T-helper 1 cell treated with Interleukin-12 subunit alpha and Interleukin-12 subunit beta and Interleukin-4 antibody, amounts not matched to agents 30 ng/mL and 1 ng/mL, for 36 hours (primary cell): ENCODE results near the gene KANSL1L. TPM values are rescaled to one million over a fixed set of nuclear protein-coding genes. Genes with fewer than 3 reads are reported as not detected.

Experiments used
- intact Hi-C: fragments of 100-400 bp; cut with micrococcal nuclease; formaldehyde crosslinking; loops from one replicate; pipeline ENCODE4 v1.15.1; 2024
- total RNA-seq: library from RNA; stranded (reverse); gene quantifications from 2 replicates; pipeline ENCODE4 v1.2.3, GENCODE V29; 2022

KANSL1L gene
- total RNA-seq, 1 donor from 2014 or later = 6.1 TPM

DNA sequence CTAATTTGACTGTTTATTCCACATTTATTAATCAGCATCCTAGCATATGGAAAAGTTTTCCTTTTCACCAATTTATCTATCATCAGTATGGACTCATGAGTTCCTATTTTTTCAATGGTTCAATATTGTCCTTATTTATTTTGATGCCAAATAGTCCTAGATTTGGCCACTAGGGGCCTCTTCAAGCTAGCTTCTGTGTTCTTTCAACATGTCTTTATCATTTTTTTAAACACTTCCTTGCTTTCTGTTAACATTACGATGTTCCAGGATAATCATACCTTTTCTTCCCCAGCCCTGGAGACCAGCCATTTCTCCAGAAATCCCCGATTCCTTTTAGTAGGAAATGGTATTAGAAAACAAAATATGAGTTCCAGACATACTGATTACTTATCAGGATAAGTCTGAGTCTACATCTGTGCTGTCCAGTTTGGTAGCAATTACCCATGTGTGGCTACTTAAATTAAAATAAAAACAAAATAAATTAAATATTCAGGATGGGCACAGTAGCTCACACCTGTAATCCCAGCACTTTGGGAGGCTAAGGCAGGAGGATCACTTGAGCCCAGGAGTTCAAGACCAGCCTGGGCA, 98.2 kb downstream of the KANSL1L start:
- intact Hi-C loops = loop anchor here (1.0 to 10.0 kb wide), 4 partner anchors 95 to 1678 kb away; no protein-coding TSS in a partner anchor

DNA sequence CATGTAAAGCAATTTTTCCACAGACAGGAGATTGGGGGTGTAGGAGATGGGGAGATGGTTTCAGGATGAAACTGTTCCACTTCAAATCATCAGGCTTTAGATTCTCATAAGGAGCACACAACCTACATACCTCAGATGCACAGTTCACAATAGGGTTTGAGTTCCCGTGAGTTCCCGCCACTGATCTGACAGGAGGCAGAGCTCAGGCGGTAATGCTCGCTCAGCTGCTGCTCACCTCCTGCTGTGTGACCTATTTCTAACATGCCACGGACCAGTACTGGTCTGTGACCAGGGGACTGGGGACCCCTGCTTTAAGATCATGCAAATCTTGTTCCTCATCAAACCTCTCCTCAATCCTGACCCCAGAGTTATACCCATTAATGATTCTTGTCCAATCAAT, 98.7 kb downstream of the KANSL1L start:
- intact Hi-C loops = loop anchor here (10.0 kb wide), 1 partner anchor 1678 kb away; no protein-coding TSS in a partner anchor

DNA sequence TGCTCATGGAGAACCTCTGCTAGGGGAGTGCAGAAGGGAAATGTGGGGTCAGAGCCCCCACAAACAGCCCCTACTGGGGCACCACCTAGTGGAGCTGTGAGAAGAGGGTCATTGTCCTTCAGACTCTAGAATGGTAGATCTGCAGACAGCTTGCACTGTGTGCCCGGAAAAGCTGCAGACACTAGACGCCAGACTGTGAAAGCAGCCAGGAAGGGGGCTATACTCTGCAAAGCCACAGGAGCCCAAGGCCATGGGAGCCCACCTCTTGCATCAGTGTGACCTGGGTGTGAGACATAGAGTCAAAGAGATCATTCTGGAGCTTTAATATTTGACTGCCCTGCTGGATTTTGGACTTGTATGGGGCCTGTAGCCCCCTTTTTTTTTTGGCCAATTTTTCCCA, 107.9 kb downstream of the KANSL1L start:
- intact Hi-C loops = no loop called here

DNA sequence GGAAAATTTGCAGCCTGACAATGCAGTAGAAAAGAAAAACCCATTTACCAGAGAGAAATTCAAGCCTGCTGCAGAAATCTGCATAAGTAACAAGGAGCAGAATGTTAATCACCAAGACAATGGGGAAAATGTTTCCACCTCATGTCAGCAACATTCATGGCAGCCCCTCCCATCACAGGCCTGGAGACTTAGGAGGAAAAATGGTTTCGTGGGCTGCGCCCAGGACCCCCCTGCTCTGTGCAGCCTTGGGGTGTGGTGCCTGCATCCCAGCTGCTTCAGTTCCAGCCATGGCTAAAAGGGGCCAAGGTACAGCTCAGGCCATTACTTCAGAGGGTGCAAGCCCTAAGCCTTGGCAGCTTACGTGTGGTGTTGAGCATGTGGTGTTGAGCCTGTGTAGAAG, 115.4 kb downstream of the KANSL1L start:
- intact Hi-C loops = no loop called here

DNA sequence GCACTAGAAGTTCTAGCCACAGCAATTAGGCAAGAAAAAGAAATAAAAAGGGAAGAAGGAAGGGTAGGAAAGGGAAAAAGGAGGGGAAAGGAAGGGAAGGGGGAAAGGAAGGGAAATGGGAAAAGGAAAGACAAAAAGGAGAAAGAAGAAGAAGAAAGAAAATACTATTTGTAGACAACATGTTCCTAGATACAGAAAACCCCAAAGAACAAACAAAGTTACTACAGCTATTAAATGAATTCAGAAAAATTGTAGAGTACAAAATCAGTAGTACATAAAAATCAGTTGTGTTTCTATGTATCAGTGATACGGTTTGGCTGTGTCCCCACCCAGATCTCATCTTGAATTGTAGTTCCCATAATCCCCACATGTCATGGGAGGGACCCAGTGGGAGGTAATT, 116.5 kb downstream of the KANSL1L start:
- intact Hi-C loops = no loop called here

DNA sequence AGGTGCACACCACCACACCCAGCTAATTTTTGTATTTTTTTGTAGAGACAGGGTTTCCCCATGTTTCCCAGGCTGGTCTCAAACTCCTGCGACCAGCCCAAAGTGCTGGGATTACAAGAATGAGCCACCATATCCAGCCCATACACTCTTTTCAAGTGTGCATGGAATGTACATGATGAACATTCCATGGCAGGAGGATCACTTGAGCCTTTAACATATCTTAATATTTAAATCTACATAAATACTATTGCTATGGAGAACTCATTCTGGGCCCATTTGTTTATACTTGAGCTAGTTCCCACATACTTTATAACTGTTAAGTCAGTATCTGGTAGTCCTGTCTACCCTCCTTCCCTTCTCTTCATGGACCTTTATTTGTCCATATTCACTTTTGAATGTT, 120.3 kb downstream of the KANSL1L start:
- intact Hi-C loops = no loop called here

DNA sequence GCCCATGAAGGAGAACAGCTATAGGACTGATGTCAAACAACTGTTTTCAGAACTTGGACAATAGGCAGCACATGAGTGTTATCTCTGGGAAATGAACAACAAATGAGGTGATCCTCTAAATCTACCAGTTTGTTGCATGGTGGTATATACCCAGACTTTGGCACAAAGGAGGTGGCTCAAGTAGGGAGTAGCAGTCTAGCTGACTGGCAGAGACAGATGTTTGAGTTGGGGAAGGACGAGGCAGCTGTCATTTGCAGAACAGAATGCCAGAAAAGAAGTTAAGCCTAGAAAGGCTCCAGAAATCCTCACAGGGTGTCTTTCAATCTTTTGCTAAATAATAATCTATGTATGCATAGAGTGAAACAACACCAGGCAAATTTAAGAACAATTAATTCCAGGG, 121.4 kb downstream of the KANSL1L start:
- intact Hi-C loops = no loop called here

DNA sequence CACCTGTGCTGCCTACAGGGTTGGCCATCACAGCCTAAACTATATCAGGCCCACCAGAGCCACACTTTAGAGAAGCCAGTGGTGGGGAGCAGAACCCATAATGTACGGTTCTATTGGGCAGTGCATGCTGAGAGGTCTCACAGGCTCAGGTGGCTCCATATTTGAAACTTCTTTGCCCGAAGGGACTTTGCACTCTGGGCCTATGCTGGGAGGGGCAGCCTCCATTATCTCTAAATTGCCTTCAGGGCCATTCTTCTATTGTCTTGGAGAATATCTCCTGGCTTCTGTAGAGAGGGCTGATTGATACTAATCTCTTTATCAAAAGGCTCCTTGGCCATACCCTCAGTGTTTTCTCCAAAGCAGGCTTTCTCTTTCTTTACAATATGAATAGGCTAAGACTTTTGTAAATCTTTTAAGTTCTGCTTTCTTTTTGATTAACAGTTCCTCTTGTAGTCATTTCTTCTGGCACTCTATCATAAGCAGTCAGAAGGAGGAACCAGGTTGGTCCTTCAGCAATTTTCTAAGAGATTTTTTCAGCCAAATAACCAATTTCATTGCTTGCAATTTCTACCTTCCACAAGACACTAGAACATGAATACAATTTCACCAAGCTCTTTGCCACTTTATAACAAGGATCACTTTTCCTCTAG, 124.2 kb downstream of the KANSL1L start:
- intact Hi-C loops = no loop called here

DNA sequence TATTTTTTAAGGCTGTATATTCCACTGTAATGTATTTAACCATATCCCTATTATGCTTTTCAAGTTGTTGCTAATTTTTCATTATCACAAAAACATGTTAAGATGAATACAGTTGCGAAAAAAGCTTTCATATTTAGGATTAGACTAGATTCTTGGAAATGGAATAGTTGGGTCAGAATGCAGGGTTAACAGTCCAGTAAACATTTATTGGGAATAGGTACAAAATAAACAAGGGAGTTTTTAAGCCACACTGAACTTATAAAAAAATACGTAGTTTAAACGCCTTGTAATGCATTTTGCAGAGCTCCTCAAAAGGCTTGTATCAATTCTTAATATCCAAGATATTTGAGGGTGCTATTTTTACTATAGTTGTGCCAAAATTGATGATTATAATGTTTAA, 133.1 kb downstream of the KANSL1L start:
- intact Hi-C loops = no loop called here

DNA sequence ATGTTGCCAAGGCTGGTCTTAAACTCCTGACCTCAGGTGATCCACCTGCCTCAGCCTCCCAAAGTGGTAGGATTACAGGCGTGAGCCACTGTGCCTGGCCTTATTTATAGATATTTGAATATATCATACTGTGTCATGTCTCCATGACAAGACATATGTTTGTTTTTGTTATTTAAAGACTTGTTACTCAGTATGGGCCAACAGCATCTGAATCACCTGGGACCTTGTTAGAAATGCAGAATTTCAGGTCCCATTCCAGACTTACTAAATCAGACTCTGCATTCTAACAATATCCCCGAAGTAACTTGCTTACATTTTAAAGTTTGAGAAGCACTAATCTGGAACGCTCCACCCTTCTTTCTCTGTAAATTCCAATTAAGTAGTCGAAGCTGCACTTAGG, 135.5 kb downstream of the KANSL1L start:
- intact Hi-C loops = no loop called here

DNA sequence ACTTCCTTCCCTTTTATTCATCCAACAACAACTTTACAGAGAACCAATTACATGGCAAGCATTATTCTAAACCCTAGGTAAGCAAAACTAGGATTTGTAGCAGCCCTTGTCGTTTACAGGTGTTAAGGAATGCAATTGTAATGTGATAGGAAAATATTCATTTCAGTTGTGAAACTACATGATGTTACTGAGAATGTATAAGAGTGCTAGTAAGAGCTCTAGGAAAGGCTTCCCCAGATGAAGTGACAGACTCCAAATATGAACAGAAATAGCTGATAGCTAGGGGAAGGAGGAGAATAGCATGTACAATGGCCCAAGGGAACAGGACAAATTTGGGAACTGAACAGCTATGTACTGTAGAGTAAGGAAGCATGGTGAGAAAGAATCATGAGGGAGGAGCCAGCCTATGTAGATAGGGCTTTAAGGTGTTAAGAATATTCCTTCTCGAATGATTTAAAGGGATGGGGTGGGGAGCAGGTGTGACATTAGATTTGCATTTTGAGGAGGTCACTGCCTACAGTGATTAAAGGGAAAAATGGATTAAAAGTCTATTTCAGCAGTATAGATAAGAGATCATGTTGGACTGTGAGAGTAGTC, 137.0 kb downstream of the KANSL1L start:
- intact Hi-C loops = no loop called here

DNA sequence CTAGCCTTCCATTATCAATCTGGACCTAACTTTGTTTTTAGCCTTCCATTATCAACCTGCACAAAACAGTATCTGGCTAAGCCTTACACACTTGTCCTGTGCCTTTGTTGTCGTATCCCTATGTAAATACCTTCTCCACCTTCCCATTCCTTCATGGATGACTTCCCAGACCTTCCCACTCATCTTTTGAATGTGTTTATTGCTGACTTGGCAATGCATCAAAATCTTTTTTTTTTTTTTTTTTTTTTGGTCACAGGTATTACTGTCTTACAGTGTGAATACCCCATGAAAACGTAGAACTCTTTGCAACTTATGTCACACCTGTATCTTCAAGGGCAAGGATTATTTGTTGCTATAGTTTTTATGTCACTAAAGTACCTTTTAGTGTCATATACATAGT, 143.0 kb downstream of the KANSL1L start:
- intact Hi-C loops = no loop called here

DNA sequence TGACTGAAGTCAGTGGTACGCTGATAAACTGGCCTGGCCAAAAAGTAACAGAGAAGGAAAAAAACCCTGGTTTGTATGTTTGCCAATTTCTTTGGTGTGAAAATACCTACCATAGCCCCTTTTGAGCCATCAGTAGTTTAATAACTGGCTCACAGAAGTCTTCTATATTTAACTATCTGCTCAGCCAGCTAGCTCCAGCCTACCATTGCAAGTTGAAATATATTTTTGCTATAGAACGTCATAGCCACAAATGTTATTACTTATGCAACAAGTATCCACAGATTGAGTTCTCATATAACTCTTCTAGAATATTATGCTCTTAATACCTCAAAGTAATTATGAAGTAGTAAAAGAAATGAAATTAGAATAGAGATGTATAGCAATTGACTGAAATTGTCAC, 143.6 kb downstream of the KANSL1L start:
- intact Hi-C loops = no loop called here

DNA sequence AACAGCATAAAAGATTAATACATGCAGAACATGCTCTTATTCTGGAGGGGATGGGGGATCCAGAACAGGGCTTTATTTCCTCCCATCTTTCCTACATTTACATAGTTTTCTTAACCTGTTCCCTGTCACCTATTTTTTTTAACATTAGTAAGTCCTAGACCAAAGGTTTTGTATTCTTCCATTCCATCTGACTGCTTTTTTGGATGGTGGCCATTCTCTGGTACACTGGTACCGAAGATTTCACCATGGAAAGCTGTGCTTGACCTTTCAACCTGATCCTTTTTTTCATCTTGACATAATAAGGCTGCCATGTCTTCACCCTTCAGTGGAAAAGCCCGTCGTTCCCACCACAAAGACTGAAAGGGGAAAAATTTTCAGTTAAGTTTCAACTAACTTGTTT, 148.4 kb downstream of the KANSL1L start:
- intact Hi-C loops = no loop called here

DNA sequence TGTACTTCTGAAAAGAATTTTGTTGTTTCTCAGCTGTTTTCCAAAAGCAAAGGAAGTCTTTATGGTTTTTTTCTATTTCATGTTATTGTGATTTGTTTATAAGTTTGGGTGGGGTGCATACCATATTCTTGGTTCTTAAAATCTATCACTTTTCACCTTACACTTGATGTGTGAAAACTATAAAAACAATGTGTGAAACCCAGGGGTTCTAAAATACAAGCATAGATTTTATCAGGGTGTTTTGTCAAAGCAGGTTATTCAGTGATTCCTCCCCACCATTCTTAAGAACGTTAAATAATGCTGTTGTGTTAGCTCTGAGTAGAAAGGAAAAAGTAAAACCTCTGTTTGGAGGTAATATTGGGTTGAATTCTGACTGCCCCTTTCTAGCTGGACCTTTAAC, 151.1 kb downstream of the KANSL1L start:
- intact Hi-C loops = no loop called here

DNA sequence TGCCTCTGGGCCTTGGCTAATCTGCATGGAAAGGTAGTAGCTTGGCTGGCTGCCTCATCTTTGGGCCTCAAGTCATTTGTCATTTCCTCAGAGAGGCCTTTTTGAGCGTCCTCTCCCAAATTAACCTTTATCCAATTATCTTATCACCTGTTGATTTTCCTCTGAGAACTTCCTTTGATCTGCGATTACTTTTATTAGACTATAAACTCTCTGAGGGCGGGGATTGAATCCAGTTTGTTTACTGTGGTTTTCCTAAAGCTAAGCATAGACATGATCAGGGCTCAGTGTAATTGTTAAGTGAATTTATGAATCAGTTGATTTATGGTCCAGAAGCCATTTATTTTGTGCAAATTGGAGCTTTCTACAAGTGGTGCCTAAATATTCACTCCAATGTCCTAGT, 161.3 kb downstream of the KANSL1L start:
- intact Hi-C loops = loop anchor here (10.0 kb wide), 1 partner anchor 1985 kb away; the partner anchor contains the start of gene PLEKHM3

DNA sequence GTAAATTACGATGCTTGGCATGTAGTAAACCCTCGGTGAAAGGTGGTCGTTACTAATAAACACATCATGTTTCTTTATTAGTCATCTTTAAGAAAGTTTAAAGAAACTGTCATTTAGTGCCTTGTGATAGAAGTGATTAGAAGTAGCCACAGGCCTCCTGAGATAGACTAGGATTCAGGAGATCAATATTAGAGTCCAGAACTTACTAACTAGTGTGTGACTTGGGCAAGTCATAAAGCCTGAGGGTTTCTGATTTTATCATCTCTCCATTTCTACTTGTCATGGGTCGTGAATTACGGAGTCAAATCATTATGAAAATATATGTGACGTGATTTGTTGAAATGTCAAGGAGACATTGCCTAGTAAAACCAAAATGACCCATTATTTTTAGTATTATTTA, 162.1 kb downstream of the KANSL1L start:
- intact Hi-C loops = loop anchor here (10.0 kb wide), 1 partner anchor 1984 kb away; the partner anchor contains the start of gene PLEKHM3

DNA sequence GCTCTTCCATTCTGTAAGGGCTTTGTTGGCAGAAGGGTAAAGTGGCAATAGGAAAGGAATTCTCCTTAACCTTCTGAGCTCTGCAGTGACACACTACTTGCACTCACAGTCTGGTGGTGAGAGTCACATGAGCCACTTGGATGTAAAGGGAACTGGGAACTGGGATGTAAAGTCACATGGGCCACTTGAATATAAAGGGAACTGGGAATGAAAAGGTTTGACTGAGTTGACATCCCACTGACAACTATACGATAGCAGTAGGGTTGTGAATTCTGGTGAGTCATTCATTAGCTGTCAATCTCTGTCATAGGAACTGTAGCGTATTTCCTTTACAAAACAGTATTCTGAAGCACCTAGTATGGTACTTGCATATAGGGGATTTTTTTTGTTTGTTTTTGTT, 163.3 kb downstream of the KANSL1L start:
- intact Hi-C loops = loop anchor here (10.0 kb wide), 1 partner anchor 1983 kb away; the partner anchor contains the start of gene PLEKHM3

DNA sequence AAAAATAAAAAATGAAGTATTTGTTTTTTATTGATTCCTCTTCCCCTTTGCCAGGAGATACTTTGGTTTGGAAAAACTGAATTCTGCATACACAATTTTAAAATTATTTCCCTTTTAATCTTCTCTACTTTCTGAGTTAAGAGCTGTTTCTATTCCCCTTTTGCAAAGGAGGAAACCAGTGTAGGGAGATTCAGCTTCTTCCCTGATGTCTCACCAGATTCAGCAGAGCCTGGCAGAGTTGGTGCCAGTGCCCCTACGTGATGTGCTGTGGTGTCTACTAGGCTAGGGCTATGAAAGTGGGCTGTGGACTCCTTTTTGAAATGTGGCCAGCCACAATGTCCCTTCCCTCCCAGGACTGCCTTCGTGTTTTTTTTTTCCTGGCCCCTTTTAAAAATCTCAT, 166.3 kb downstream of the KANSL1L start:
- intact Hi-C loops = loop anchor here (10.0 kb wide), 1 partner anchor 1980 kb away; the partner anchor contains the start of gene PLEKHM3

DNA sequence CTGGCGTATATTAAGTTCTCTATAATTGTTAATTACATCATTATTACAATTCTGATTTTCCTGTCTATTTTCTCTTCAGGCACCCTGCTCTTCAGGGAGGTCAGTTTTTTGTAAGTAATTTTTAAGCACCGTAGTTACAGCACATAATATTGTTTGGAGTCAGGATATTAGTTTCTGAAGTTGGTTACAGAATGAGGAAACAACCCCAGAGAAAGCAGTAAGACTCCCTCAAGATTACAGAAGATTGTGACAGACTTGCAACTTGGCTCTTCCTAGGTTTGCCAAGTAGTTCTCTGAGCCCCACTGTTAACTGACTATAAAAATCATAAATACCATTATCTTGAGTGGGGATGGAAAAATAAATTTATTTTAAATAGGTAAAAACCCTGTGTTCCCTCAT, 167.8 kb downstream of the KANSL1L start:
- intact Hi-C loops = loop anchor here (1.0 to 10.0 kb wide), 4 partner anchors 8 to 1979 kb away; partner anchors contain the start of genes IDH1, PIKFYVE and PLEKHM3

DNA sequence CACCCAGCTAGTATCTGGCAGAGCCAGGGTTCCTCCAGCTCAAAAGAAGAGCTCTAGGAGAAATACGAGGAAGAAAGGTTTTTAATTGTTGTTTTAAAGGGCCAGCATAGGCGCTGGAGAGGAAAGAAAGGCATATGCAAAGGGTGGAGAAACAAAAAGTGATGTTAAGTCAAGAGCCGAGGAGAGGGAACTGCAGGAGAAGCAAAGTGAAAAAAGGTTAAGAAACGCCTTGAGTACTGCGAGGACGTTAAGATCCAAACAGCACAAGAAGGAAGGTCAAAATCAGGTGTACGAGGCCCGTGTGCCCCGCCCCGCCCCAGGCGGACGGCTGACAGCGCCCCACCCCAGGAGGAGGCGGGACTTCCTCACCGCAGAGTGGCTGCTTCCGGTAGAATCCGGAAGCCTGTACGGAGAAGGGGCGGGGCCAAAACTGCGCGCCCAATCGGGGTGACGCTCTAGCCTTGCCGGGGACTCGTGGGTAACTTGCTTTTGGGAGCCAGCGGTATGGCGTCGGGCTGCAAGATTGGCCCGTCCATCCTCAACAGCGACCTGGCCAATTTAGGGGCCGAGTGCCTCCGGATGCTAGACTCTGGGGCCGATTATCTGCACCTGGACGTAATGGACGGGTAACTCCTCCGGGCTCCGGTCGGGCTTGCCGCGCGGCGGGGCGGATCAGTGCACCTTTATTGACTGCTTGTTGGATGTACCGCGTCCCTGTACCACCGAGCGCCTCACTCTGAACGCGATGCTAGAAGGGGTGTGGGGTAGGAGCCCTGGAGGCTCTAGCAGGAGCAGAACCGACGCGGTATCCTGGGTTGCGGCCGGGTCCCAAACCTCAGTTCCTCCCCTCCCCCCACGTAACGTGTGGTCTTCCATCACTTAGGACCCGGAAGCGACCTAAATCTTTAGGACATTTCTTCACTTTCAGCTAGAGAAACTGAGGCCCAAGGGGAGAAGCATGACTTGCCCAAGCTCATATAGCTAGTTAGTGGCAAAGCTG, 168.8 kb downstream of the KANSL1L start, which contains the start of gene RPE:
TSS of gene RPE (plus strand) at position 481 of the 1,000 bp plus-strand sequence. CDS start at position 505, 24 bp downstream.
- intact Hi-C loops = loop anchor here (1.0 to 10.0 kb wide), 7 partner anchors 9 to 1978 kb away; partner anchors contain the start of genes IDH1, LANCL1, PIKFYVE and PLEKHM3
